Glomerular visceral epithelial cell (primary cell): ENCODE results near the gene IRGM.

ENCODE experiments used
- DNase-seq: peaks from one replicate; pipeline ENCODE4 v3.0.0-alpha.2; 2016; ENCODE audit errors: extremely low spot score

Gene IRGM

GRCh38 chr5:150895431-150896428 lies 49.4 kb downstream of the IRGM start:
- no peak for DNase-seq
